Stimulated activated CD4-positive, alpha-beta T cell treated with anti-CD3 and anti-CD28 coated beads, Interleukin-15, amount 100 ng/mL, for 24 hours (primary cell): ENCODE measurements around the gene IRX4.

Source experiments
- DNase-seq: peaks from one replicate; pipeline ENCODE4 v3.0.0-alpha.2; 2020

The IRX4 gene

GRCh38 chr5:1913578-1913977 is 30.9 kb upstream of the IRX4 start:
- DNase-seq: no peak

DNA sequence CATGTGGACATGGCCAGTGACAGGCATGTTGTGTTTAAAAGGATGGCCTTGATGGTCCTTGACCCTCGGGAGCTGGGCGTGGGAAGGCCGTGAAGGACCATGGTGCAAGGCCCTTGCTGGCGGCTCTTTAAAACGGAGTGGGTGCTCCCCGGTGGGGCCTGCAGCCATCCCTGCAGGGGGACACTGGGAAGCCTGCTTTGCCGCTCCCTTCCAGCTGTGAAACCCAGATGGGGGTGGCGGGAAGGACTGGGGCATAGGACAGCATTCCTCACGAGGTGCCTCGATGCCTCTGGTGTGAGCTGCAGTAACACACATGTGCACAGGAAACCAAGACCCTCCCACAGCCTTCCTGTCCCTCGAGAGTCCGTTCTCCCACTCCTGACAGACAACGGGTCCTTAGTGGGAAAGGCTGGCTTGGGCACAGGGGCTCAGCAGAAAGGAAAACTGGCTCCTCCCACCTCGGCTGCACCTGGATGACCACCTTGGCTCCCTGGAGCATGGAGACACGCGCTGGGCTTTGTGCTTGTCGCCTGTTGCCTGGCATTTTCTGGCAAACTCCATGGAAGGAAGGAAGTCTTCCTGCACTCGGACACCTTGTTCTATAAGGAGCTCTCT is 30.3 kb upstream of the IRX4 start:
- DNase-seq: no peak

- DNase-seq: no peak
Observed at GRCh38 chr5:1911773-1912235, 29.1 kb upstream of the IRX4 start.

DNA sequence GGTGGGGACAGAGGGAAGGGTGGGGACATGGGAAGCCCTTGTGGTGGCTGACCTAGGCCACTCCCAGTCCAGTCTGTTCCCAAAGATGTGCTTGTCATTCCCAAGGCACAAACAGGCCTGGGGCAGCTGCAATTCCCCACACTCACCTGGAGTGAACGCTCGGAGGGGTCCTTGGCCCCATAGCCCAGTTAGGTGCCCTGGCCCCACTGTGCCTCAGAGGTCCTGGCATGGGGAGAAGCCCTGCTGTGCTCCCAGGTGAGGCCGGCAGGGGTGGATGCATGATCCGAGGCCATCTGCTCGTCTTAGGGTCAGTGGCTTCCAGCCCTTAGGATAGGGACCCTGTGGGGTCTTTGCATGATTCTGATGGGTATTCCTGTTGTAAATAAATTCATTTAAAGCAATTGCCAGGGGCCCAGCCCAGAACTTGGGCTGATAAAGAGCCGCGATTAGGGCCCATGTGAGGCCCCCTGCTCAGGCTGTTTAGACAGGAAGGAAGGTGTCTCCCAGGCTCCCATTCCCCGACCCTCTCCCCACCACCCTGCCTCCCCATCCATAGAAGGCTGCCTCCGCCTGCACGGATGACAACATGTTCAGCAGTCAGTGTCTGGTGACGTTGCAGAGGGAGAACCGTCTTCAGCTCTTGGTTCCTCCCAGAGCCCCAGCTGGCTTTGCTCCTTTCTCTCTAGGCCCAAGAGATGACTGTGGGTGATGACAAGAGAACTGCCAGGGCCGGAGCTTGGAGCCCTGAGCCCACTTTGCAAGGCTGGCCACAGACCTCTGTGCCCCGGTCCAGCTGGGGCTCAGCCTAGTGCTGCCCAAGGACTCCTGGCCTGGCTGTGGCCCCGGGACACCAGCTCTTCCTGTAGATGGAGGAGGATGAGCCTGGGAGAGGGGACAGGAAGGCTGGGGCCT is 28.4 kb upstream of the IRX4 start:
- no peak for DNase-seq

DNA sequence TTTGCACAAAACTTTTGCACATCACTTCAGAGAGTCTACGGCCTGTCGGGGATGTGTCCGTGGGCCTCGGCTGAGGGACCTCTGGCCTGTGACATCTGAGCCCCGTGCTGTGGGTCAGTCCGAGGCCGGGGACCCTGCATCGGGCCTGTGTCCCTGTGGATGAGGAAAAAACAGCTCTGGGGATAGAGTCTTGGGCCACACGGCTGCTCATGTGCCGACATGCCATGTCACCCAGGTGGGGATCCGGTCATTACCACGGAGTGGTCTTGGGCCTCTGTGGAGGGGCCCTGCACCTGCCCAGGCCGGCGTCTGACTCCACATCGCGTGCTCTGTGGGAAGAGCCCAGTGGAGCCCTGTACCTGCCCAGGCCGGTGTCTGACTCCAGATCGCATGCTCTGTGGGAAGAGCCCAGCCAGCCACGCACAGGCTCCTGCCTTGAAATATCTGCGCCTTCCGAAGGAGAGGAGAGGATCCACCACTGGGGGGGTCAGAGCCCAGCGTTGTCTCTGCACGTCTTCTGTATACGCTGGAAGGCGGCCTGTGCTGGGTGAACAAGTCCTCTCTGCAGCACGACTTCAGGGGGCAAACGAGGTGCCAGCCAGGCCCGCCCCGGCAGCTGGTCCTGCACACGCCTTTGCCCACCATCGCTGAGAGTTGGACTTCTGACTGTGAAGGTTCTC is 27.5 kb upstream of the IRX4 start:
- DNase-seq: no peak

GRCh38 chr5:1909346-1909985 is 26.7 kb upstream of the IRX4 start:
- no peak for DNase-seq

DNA sequence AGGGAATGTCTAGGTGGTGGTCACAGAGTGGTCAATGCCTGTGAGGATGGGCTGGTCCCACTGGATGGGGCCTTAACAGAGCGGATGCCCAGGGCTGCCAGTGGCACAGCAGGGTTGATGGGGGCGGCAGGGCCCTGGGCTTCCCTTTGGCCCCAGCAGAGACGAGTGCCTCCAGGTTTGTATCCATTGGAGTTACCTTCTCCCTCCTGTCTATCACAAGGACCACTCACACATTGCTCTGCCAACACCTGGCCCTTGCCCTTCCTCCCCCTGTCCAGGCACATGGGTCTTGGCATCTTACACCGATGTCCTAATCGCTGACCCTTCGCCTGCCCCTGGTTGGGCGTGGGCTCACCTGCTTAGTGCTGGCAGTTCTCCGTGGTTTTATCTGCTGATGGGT is 26.2 kb upstream of the IRX4 start:
- no peak for DNase-seq

DNA sequence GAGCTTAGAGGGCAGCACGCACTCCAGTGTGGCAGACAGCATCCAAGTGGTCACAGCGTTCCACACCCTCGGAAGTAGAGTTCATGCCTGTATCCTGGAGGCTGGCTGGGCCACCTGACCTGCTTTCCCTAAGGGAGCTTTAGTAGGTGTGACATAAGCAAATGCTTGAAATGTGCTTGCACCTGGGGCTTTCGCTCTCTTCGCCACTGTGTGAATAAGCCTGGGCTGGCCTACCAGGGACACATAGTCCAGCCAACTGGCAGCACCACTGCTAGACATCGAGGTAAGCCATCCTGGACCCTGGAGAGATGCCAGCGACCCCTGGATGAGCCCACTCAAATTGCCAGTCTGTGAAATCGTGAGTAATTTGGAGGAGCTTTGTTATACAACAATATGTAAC is 24.9 kb upstream of the IRX4 start:
- no peak for DNase-seq

DNA sequence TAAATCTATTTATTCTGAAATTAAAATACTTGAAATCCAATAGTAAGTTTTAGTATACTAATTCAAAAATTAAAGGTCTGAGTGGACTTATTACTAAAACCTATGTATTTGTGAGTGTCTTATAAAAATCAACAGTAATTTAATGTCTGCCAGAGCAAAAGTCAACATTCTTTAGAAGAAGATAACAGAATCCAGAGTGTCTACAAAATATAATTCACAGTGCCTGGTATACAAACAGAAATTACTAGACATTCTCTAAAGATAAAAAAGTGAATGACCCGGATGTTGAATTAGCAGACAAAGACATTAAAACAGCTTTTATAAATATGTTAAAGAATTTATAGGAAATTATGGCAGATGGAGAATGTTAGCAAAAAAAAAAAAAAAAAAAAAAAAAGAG is 22.4 kb upstream of the IRX4 start:
- no peak for DNase-seq

DNA sequence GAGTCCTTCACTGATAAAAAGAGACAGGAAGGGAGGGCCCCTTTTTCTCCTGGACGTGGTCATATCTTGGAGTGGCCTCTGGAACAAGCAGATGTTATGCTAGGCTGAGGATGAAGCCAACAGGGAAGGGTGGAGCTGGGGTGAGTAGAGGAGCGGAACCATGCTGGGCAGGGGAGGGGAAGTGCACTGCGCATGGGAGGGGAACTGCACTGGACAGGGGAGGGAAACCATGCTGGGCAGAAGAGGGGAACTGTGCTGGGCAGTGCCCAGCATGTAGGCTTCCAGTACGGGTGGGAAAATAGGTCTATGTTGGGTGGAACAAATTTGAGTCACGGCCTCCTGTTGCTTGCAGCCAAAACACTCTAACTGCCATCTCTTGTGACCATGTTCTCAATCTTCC is 19.3 kb upstream of the IRX4 start:
- no peak for DNase-seq

DNA sequence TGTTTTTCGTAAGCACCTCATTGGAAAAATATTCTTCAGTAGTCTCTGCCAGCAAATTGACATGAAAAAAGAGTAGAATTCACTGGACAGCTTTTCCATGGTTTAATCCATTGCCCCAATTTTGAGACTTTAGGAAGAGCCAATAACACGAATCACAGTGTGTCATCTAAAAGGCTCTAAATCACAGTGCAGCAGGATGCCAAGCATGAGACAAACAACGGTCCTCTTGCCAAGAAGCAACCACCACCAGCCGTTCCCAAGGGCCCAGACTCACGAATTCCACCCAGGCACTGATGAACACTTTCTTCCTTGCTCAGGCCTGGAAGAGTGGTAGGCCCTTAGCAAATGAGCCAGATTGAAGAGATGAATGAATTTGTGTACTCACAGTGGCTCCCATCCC is 18.3 kb upstream of the IRX4 start:
- no peak for DNase-seq

- DNase-seq: no peak
Observed at GRCh38 chr5:1899201-1899600, 16.5 kb upstream of the IRX4 start.

DNA sequence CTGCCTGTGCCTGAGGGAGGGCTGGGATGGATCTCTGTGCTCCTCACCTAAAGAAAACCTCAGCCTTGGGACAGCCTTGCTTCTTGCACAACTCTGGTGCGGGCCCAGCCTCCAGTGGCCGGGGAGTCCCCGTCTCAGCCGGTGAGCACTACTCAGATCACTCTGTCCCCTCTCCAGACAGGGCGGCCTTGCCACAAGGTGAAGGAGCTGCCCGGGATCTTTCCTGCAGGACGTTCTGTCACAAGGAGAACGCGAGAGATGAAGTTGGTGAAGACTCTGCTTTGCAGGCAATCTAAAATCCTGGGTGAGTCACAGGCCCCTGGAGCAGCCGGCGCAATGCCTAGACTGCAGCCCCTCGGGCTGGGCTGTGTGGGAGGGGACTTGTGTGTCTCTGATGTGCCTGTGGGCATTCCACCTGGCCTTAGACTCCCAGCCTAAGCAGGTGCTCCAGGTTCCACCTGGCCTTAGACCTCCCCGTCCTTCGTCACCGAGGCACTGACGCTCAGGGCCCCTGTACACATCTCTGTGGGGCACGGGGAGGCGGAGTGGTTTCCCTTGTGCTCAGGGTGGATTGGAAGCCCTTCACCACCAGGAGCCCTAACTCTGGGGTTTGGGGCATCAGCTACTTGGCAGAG is 15.2 kb upstream of the IRX4 start:
- no peak for DNase-seq

- DNase-seq: no peak
Observed at GRCh38 chr5:1897386-1897785, 14.7 kb upstream of the IRX4 start.

DNA sequence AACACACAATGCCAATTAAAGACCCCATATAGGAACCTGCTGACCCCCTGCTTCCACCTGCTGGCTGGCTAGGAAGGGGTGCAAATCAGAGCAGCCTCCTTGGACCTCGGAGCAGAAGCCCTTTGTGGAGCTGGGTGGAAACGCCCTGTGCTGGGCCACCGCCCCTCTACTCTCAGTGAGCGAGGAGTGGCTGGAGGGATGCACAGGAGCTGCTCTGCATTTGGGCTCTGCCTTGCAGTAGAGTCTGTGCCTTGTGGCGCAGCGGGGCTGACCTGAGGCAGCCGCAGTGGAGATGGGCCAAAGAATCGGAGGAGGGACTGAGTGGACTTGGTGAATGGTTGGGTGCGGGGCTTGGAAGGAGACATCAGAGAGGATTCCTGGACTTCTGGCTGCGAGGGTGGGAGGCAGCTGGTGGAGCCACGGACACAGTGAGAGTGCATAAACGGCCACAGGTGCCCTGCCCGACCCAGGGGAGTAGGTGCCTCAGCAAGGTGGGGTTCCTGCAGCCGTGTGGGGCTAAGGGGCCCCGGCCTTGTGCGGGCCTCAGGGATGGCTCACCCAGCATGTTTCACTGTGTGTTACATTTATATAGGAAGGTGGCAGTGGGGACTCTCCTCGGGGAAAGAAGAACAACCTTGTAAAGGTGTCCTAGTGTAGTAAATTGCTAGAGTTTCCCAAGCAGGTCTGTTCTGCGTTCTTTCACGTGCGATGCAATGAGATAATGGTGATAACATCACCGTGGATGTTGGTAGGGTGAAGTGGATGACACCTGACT is 14.1 kb upstream of the IRX4 start:
- no peak for DNase-seq

- no peak for DNase-seq
Observed at GRCh38 chr5:1895739-1896420, 13.2 kb upstream of the IRX4 start.

DNA sequence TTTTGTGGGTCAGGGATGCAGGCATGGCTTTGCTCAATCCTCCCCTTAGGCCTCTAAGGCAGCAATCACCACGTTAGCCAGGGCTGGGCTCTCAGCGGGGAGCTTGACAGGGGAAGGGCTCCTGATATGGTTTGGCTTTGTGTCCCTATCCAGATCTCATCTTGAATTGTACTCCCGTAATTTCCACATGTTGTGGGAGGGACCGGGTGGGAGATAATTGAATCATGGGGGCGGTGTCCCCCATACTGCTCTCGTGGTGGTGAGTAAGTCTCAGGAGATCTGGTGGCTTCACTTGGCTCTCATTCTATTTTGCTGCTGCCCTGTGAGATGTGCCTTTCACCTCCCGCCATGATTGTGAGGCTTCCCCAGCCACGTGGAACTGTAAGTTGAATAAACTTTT is 11.5 kb upstream of the IRX4 start:
- no peak for DNase-seq

GRCh38 chr5:1893754-1894153 is 11.0 kb upstream of the IRX4 start:
- DNase-seq: no peak

DNA sequence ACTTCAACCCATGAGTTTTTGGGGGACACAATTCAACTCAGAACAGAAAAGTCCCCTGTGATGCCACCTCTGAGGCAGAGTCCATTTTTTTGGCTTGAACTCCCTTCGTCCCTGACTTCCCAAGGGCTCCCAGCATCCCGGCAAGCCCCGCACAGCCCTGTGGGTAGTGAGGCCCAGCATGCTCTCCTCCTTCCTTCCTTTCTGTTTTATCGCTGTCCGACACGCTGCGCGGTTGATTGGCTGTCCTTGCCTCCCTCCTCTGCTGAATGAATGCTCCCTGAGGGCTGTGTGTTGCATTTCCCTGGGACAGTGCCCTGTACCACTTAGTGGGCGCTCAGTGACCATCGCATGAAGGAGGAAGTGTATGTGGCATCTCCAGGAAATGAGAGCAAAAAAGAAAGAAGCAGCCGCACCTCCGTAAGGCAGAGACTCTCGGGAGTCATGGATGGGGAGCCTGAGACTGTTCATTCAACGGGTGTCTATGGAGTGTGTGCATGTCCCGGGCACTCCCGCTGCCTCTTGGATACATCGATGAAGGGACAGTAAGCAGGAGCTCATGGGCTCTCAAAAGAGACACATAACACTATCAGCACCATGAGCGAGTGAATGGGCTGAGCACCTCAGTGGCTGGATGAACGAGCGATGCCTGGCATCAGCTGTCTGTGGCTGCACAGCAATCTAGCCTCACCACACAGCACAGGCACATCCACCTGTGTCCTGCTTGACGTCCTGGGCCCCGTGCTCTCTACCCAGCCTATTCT is 10.1 kb upstream of the IRX4 start:
- DNase-seq: no peak

GRCh38 chr5:1892211-1892610 is 9.5 kb upstream of the IRX4 start:
- no peak for DNase-seq

DNA sequence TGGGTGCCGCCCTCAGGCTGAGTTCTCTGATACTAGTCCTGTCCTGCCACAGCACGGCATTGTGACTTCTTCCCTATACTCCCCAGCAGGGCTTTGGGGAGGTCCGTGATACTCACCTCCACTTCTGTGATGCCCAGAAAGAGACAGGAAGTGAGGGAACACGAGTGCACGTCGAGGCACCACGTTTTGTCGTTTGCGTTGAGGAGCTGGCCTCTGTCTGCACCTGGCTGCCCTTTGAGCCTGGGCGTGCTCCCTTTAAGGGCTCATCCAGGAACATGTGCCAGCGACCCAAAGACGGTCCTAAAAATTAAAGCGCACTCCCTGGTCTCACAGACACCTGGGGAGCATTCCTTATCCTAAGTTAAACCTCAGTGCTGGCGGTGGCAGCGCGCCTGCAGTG is 8.7 kb upstream of the IRX4 start:
- DNase-seq: no peak
